Activated CD4-positive, CD25-positive, alpha-beta regulatory T cell treated with anti-CD3 and anti-CD28 coated beads, Interleukin-2, amount 50 U/mL, for 24 hours (primary cell): Measurements from ENCODE around the gene ZNF649.

Experiments used
- ATAC-seq, 2 donors: fragments of 150-1000 bp; cut with Tn5 transposase; one replicate each; pipeline ENCODE4 v1.10.0; 2021; ENCODE audit warnings: mild to moderate bottlenecking in 1 of 2, moderate library complexity in 1 of 2

The ZNF649 gene

DNA sequence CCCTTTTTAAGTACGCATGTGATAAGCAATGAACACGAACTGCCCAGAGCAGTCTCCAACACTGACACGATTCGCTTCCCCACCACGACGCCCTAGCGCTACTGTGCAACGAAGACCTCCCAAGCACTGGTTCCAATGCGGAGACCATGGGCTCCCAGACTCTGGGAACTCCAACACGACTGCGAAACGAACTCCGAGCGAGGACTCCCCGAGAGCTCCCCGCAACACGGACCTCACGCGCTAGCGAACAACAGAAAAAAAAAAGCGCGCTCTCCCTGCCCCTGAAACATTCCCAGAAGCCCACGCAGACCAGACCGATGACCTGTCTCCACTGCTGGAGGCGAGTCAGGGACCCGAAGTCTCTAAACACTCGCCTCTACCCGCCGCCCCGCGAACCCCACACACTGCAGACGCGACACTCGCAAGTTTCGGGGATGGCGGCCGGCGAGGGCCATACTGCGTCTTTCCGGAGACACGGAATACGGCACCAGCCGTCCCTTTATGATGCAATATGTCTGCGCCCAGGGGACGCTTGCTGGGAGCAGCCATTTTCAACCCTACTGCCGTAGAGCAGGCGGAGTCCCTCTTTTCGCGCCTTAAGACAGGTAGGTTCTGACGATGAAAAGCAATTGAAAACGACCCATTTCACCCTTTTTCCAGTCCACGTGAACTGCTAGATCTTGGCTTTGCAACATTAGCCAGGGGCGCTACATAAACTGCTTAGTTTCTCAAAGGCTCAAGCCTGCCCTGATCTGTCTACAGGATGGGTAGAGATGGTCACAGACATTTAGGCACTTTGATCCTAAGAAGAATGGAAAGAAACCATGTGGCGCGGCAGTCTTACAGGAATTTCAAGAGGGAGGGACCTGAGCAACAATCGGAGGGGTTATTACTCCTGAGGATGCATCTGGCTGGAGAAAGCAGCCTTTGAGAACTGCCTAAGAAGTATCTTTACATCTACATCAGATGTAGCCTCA lies 17.0 kb downstream of the ZNF649 start, which contains the start of gene ZNF577:
Gene ZNF577 (minus strand): TSS at position 430 of the 977 bp plus-strand sequence. CDS start 7,569 bp downstream, outside the sequence.
- peak; percentile 53 to 88 for ATAC-seq

DNA sequence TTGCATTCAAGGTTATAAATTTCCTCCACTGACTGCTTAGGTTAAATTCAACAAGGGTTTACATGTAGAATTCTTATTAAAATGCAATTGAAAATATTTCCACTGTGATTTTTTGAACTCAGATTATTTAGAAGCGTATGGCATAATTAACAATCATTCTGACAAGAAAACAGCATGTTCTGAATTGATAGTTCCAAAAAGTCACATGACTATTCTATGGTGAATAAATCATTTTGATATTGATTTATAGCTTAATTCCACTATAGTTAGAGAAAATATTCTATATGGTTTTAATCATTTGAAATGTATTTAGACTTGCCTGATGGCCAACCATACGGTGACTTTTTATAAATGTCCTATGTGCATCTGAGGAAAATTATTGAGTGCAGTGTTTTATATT lies 20.1 kb downstream of the ZNF649 start:
- ATAC-seq = no peak

DNA sequence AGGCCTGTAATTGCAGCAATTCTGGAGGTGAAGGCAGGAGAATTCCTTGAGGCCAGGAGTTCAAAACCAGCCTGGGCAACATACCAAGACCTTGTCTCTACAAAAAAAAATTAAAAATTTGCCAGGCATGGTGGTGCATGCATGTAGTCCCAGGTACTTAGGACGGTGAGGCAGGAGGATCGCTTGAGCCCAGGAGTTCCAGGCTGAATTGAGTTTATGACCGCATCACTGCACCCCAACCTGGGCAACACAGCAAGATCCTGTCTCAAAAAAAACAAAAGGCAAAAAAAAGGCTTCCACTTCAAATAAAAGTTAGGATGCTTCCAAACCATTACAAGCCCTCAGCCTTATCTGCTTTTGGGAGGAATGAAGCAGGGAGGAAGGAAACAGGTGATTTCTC lies 22.3 kb downstream of the ZNF649 start:
- ATAC-seq = no peak

DNA sequence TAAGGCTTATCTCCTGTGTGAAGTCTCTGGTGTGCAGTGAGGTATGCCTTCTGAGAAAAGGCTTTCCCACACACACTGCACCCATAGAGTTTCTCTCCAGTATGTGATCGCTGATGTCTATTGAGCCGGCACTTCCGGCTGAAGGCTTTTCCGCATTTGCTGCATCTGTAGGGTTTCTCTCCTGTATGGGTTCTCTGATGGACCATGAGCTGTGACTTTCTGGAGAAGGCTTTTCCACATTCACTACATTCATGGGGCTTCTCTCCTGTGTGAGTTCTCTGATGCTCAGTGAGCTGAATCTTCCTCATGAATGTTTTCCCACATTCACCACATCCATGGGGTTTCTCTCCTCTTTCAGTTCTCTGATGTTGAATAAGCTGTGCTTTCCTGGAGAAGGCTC lies 31.7 kb downstream of the ZNF649 start:
- ATAC-seq = no peak

DNA sequence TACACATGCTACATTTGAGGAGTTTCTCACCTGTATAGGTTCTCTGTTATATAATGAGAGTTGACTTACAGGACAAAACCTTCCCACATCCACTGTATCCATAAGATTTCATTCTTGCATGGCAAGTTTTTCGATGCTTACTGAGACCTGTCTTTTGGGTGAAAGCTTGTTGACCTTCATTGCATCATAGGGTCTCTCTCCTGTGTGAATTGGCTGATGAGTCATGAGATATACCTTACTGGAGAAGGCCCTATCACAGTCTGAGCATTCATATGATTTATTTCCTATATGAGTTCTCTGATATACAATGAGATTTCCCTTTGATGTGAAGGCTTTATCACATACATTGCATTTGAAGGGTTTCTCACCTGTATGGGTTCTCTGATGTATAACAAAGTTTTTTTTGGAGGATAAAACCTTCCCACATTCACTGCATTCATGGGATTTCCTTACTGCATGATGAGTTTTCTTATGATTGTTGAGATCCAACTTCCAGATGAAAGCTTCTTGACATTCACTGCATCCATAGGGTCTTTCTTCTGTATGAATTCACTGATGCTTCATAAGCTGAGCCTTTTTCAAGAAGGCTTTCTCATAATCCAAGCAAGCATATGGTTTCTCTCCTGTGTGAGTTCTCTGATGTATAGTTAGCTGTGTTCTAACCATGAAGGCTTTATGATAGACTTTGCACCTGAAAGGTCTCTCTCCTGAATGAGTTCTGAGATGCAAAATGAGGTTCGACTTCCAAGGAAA lies 42.8 kb downstream of the ZNF649 start:
- no peak for ATAC-seq
